ENCODE measurements around the gene SKIC2.

The SKIC2 gene

DNA sequence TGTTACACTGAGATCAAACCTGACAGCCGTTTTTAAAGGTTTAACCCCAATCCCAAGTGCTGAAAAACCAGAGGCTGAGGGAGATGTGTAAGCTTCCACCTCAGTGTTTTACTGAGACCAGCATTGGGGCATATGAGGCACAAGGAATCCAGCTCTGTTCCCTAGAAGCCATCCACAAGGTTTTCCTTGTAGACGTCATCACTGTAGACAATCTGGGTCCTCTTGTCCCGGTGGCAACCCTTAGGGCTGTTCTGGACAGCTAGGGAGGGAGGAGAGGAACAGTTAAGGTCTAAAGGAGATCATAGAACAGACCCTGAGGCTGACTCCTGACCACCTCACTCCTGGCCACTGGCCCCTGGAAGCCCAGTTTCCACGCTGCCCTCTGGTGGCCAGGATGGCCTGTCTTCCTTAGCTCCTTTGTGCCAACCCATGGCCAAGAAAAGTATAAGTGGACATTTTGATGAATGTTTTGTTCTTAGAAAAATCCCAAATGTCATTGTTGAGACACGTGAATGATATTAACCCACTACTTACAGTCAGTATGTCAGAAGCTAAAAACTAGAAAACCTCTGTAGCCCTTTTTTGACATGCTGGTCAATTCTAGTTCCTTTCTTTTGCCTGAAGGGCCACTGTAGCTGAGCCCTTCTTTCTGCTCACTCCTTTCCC lies 6.7 kb upstream of the SKIC2 start:
- Mint-ChIP-seq H3K9me3 (no peaks in the 10 kb centered on the region), H3K27me3 (ENCODE audit: low read depth) (no peaks in the 10 kb centered on the region), H3K4me3 (no peak overlapping the region), H3K36me3 (ENCODE audit: low read depth) (peaks cover 40% of the 10 kb centered on the region), H3K4me1 (ENCODE audit: low read depth) (peaks cover 1% of the 10 kb centered on the region), H3K27ac (no peak overlapping the region)

DNA sequence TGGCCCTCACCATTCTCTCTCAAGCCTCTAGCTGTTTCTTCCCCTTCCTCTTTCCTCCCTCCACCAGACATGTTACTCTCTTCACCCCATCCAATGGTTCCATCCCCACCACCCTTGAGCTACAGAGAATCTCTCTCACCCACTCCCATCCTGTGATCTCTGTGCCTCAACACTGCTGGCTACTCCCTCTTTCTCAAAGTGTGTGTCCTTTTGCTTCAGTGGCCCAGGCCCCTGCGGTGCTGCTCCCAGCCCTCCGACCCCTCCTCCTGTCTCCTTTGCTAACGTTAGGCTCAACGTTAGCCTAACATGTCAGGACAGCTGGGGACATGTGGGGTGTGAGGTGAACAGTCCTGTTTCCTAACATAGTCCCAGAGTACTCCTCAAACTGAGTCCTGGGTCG lies 6.1 kb upstream of the SKIC2 start:
- peaks cover 43% of the 10 kb centered on the region for H3K36me3 Mint-ChIP-seq (ENCODE audit: low read depth)
- no peak overlapping the region for H3K4me3 Mint-ChIP-seq
- H3K27ac Mint-ChIP-seq = no peak overlapping the region
- H3K4me1 Mint-ChIP-seq (ENCODE audit: low read depth) = peaks cover 7% of the 10 kb centered on the region
- no peaks in the 10 kb centered on the region for H3K9me3 Mint-ChIP-seq
- H3K27me3 Mint-ChIP-seq (ENCODE audit: low read depth) = no peaks in the 10 kb centered on the region

GRCh38 chr6:31954511-31954910 lies 4.5 kb upstream of the SKIC2 start:
- peaks cover 48% of the 10 kb centered on the region for H3K36me3 Mint-ChIP-seq (ENCODE audit: low read depth)
- peaks cover 16% of the 10 kb centered on the region for H3K4me1 Mint-ChIP-seq (ENCODE audit: low read depth)
- H3K9me3 Mint-ChIP-seq = no peaks in the 10 kb centered on the region
- H3K4me3 Mint-ChIP-seq = no peak overlapping the region
- no peak overlapping the region for H3K27ac Mint-ChIP-seq
- H3K27me3 Mint-ChIP-seq (ENCODE audit: low read depth) = no peaks in the 10 kb centered on the region

DNA sequence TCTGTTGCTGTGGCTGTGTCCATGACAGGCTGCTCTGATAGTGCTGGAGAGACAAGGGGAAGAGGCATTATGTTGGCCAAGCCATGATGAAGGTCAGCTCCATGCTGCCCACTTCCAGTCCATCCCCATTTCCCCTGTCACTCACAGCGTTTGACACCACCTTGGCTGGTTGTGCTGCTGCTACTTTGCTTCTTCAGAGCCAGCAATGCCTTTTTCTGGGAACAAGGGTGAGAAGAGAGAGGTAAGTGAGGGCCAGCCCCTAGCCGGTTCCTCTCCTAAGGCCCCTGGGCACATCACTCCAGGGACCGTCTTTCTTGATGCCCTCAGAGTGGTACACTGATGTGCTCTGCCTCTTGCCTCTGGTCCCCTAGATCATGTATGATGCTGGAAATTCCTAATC lies 2.2 kb upstream of the SKIC2 start:
- peaks cover 26% of the 10 kb centered on the region for H3K4me1 Mint-ChIP-seq (ENCODE audit: low read depth)
- H3K4me3 Mint-ChIP-seq = no peak overlapping the region
- no peaks in the 10 kb centered on the region for H3K9me3 Mint-ChIP-seq
- no peak overlapping the region for H3K27ac Mint-ChIP-seq
- H3K27me3 Mint-ChIP-seq (ENCODE audit: low read depth) = no peaks in the 10 kb centered on the region
- H3K36me3 Mint-ChIP-seq (ENCODE audit: low read depth) = peaks cover 56% of the 10 kb centered on the region

DNA sequence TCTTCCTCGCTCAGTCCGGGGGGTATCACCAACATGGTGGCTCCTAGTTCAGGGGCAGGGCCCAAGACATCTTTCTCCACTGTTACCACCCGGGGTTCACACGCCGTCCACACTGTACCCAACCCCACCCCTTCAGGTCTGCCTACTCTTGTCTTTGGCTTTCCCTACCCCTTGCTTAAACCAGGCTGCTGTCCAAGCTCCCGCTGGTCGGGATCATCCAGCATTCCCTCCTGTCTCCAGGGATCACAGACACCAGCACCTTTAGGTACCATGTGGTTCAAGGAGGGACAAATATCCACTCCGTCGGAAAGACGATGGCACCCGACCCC lies 599 bp upstream of the SKIC2 start:
- H3K27me3 Mint-ChIP-seq (ENCODE audit: low read depth) = no peaks in the 10 kb centered on the region
- H3K4me3 Mint-ChIP-seq = peak overlapping the region; percentile 90
- H3K36me3 Mint-ChIP-seq (ENCODE audit: low read depth) = peaks cover 57% of the 10 kb centered on the region
- peaks cover 29% of the 10 kb centered on the region for H3K4me1 Mint-ChIP-seq (ENCODE audit: low read depth)
- no peaks in the 10 kb centered on the region for H3K9me3 Mint-ChIP-seq
- peak overlapping the region; percentile 98 for H3K27ac Mint-ChIP-seq

DNA sequence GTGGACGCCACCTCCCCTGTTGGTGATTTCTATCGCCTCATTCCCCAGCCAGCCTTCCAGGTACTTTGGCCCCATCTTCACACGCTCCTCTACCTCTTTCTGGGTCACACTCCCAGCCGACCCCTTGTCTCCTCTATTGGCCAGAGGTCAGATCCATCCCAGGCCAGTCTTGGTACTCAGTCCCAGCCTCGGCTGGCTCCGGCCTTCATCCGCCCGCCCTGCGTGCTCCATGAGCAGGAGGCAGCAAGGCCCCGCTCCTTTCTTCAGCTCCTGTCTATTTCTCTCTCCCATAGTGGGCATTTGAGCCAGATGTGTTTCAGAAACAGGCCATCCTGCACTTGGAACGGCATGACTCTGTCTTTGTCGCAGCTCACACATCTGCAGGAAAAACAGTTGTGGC lies 2.6 kb downstream of the SKIC2 start:
- no peak overlapping the region for H3K27ac Mint-ChIP-seq
- H3K36me3 Mint-ChIP-seq (ENCODE audit: low read depth) = peaks cover 54% of the 10 kb centered on the region
- no peaks in the 10 kb centered on the region for H3K9me3 Mint-ChIP-seq
- peaks cover 29% of the 10 kb centered on the region for H3K4me1 Mint-ChIP-seq (ENCODE audit: low read depth)
- no peak overlapping the region for H3K4me3 Mint-ChIP-seq
- no peaks in the 10 kb centered on the region for H3K27me3 Mint-ChIP-seq (ENCODE audit: low read depth)

- no peaks in the 10 kb centered on the region for H3K27me3 Mint-ChIP-seq (ENCODE audit: low read depth)
- H3K4me1 Mint-ChIP-seq (ENCODE audit: low read depth) = peaks cover 18% of the 10 kb centered on the region
- no peaks in the 10 kb centered on the region for H3K9me3 Mint-ChIP-seq
- no peak overlapping the region for H3K27ac Mint-ChIP-seq
- peaks cover 53% of the 10 kb centered on the region for H3K36me3 Mint-ChIP-seq (ENCODE audit: low read depth)
- no peak overlapping the region for H3K4me3 Mint-ChIP-seq
Measured at GRCh38 chr6:31963921-31964320, 4.9 kb downstream of the SKIC2 start.

DNA sequence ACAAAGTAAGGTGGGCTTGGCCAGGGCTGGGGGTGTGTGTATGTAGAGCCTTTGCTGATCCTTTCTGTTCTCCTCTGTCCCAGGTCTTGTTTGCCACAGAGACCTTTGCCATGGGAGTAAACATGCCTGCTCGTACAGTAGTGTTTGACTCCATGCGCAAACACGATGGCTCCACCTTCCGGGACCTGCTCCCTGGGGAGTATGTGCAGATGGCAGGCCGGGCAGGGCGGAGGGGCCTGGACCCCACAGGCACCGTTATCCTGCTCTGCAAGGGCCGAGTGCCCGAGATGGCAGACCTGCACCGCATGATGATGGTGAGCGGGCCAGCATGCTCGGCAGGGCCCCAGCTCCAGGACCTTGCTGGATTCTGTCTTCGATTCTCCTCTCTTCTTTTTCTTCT lies 6.7 kb downstream of the SKIC2 start:
- Mint-ChIP-seq H3K27me3 (ENCODE audit: low read depth) (no peaks in the 10 kb centered on the region), H3K4me1 (ENCODE audit: low read depth) (peaks cover 12% of the 10 kb centered on the region), H3K36me3 (ENCODE audit: low read depth) (peaks cover 51% of the 10 kb centered on the region), H3K27ac (no peak overlapping the region), H3K9me3 (no peaks in the 10 kb centered on the region), H3K4me3 (no peak overlapping the region)

GRCh38 chr6:31966506-31966905 lies 7.5 kb downstream of the SKIC2 start:
- peaks cover 45% of the 10 kb centered on the region for H3K36me3 Mint-ChIP-seq (ENCODE audit: low read depth)

GRCh38 chr6:31966997-31967925 lies 8.3 kb downstream of the SKIC2 start:
- peaks cover 40% of the 10 kb centered on the region for H3K36me3 Mint-ChIP-seq (ENCODE audit: low read depth)
- H3K27me3 Mint-ChIP-seq (ENCODE audit: low read depth) = no peaks in the 10 kb centered on the region
- peaks cover 16% of the 10 kb centered on the region for H3K4me1 Mint-ChIP-seq (ENCODE audit: low read depth)
- H3K27ac Mint-ChIP-seq = peak overlapping the region; percentile 32
- no peak overlapping the region for H3K4me3 Mint-ChIP-seq
- no peaks in the 10 kb centered on the region for H3K9me3 Mint-ChIP-seq

More at GRCh38 chr6:31966506-31966905, 7.5 kb downstream of the SKIC2 start:
- Mint-ChIP-seq H3K4me3 (no peak overlapping the region), H3K9me3 (no peaks in the 10 kb centered on the region), H3K27ac (no peak overlapping the region), H3K4me1 (ENCODE audit: low read depth) (peaks cover 18% of the 10 kb centered on the region), H3K27me3 (ENCODE audit: low read depth) (no peaks in the 10 kb centered on the region)

DNA sequence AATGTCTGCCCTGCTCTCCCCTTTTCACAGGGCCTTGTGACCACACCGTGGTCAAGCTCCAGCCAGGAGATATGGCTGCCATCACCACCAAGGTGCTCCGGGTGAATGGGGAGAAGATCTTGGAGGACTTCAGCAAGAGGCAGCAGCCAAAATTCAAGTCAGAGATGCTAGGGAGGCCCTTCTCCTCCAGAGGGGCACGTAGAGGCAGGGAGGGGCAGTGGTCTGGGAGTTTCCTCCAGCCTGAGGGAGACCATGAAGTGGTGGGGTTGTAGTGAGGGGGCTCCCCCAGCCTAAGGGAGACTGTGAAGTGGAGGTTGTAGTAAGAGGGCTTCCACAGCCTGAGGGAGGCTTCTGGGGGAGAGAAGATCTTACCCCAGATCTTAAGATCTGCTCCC lies 8.9 kb downstream of the SKIC2 start:
- Mint-ChIP-seq H3K27ac (no peak overlapping the region), H3K4me1 (ENCODE audit: low read depth) (peaks cover 19% of the 10 kb centered on the region), H3K9me3 (no peaks in the 10 kb centered on the region), H3K4me3 (no peak overlapping the region), H3K27me3 (ENCODE audit: low read depth) (no peaks in the 10 kb centered on the region), H3K36me3 (ENCODE audit: low read depth) (peaks cover 38% of the 10 kb centered on the region)

GRCh38 chr6:31968326-31968725 lies 9.4 kb downstream of the SKIC2 start:
- H3K27me3 Mint-ChIP-seq (ENCODE audit: low read depth) = no peaks in the 10 kb centered on the region
- no peak overlapping the region for H3K27ac Mint-ChIP-seq
- no peaks in the 10 kb centered on the region for H3K9me3 Mint-ChIP-seq
- H3K4me3 Mint-ChIP-seq = no peak overlapping the region
- peaks cover 23% of the 10 kb centered on the region for H3K4me1 Mint-ChIP-seq (ENCODE audit: low read depth)
- peaks cover 37% of the 10 kb centered on the region for H3K36me3 Mint-ChIP-seq (ENCODE audit: low read depth)

GRCh38 chr6:31968791-31969711 lies 10.1 kb downstream of the SKIC2 start:
- H3K4me1 Mint-ChIP-seq (ENCODE audit: low read depth) = peaks cover 26% of the 10 kb centered on the region
- H3K4me3 Mint-ChIP-seq = peak overlapping the region; percentile 58
- H3K9me3 Mint-ChIP-seq = no peaks in the 10 kb centered on the region
- H3K36me3 Mint-ChIP-seq (ENCODE audit: low read depth) = peaks cover 34% of the 10 kb centered on the region
- H3K27ac Mint-ChIP-seq = no peak overlapping the region
- no peaks in the 10 kb centered on the region for H3K27me3 Mint-ChIP-seq (ENCODE audit: low read depth)
